ENCODE data around the gene PHF5A. TPM values are rescaled to one million over a fixed set of nuclear protein-coding genes. Genes with fewer than 3 reads are reported as not detected.

Gene PHF5A
- total and polyA plus RNA-seq, 2 donors from 2014 or later = 34.0 to 42.2 TPM

DNA sequence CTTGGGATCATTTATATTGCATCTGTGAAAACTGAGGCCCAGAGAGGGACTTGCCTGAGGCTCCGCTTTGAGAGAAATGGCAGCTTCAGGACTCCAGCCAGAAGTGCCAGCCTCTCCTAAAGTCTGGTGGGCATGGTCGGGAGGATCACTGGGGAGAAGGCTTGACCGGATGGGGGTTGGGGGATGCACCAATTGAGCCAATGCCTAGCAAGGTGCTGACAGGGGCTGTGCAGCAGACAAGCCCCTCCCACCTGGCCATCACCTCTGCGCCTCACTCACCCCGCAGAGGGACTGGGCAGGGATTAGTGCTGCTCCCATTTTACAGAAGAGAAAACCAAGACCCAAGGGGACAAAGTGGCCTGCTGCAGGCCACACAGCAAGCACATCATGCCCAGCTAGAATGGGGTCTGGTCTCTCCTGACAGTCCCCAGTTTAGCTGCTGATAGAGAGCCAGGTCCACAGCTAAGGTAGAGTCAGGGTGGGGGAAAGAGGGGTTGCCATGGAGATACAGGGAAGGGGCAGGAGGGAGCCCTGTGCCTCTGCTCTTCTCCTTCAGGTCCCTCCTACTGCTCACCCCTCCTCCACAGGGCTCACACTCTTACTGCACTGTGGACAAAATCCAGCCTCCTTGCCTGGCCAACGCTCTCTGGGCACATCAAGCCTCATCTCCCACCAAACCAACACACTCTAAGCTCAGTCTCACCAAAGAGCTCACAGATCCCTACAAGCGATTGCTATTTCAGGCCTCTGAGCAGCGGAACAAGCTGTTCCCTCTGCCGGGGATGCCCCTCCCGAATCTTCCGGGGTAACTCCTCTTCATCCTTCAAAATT, 57.3 kb downstream of the PHF5A start:
- H3K4me3 ChIP-seq (ENCODE audit: low read length in 3 of 3) = no peak overlapping the region
- peak overlapping the region in 1 of 3 donors; percentile 29 for H3K9ac ChIP-seq (ENCODE audit: low read length in 3 of 3)
- peak overlapping the region; percentile 56 to 57 for H3K27ac ChIP-seq (ENCODE audit: low read depth in 2 of 2, low read length in 2 of 2)
- TF ChIP-seq, protein P1, sequence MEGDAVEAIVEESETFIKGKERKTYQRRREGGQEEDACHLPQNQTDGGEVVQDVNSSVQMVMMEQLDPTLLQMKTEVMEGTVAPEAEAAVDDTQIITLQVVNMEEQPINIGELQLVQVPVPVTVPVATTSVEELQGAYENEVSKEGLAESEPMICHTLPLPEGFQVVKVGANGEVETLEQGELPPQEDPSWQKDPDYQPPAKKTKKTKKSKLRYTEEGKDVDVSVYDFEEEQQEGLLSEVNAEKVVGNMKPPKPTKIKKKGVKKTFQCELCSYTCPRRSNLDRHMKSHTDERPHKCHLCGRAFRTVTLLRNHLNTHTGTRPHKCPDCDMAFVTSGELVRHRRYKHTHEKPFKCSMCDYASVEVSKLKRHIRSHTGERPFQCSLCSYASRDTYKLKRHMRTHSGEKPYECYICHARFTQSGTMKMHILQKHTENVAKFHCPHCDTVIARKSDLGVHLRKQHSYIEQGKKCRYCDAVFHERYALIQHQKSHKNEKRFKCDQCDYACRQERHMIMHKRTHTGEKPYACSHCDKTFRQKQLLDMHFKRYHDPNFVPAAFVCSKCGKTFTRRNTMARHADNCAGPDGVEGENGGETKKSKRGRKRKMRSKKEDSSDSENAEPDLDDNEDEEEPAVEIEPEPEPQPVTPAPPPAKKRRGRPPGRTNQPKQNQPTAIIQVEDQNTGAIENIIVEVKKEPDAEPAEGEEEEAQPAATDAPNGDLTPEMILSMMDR (IDR thresholded peaks at IDR 0.05; ENCODE audit: borderline replicate concordance, extremely low read depth, insufficient read depth) = no peak
- intact Hi-C loops (cut with DNase I) = no loop called here
- no peaks in the 10 kb centered on the region for H3K9me3 ChIP-seq (ENCODE audit: control insufficient read depth in 2 of 3, insufficient read depth in 1 of 3, low read length in 3 of 3)
- H3K27me3 ChIP-seq (ENCODE audit: control insufficient read depth, insufficient read depth, low read length) = no peaks in the 10 kb centered on the region
- DNase-seq = no peak
- peaks cover 0 to 27% (median 20%) of the 10 kb centered on the region in 3 donors for H3K4me1 ChIP-seq (ENCODE audit: control insufficient read depth in 2 of 3, insufficient read depth in 2 of 3, low read depth in 1 of 3, low read length in 3 of 3)
- no peak for FAIRE-seq
- no peaks in the 10 kb centered on the region for H3K36me3 ChIP-seq (ENCODE audit: control insufficient read depth in 2 of 3, insufficient read depth in 3 of 3, low read length in 3 of 3)

DNA sequence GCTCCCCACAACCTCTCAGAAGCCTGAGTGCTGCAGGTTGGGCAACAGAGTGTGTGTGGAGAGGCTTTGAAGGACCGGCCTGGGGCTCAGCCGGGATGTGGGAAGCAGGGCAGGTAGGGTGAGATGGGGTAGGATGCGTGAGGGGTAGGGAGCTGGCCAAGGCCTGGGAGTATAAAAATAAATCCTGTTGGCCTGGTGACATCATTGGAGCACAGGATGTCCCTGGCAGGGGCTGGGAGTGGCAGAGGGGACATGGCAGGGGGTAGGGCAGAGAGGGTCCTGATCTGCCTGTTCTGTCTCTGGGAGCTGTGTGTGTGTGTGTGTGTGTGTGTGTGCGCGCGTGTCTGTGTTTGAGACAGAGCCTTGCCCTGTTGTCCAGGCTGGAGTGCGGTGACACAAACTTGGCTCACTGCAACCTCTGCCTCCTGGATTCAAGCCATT, 58.2 kb downstream of the PHF5A start:
- Histone ChIP-seq H3K27ac (ENCODE audit: low read depth in 2 of 2, low read length in 2 of 2) (peak overlapping the region; percentile 41 to 47), H3K4me1 (ENCODE audit: control insufficient read depth in 2 of 3, insufficient read depth in 2 of 3, low read depth in 1 of 3, low read length in 3 of 3) (peaks cover 0 to 23% (median 15%) of the 10 kb centered on the region in 3 donors), H3K4me3 (ENCODE audit: low read length in 3 of 3) (no peak overlapping the region), H3K9ac (ENCODE audit: low read length in 3 of 3) (no peak overlapping the region), H3K9me3 (ENCODE audit: control insufficient read depth in 2 of 3, insufficient read depth in 1 of 3, low read length in 3 of 3) (no peaks in the 10 kb centered on the region), H3K36me3 (ENCODE audit: control insufficient read depth in 2 of 3, insufficient read depth in 3 of 3, low read length in 3 of 3) (no peaks in the 10 kb centered on the region), H3K27me3 (ENCODE audit: control insufficient read depth, insufficient read depth, low read length) (no peaks in the 10 kb centered on the region)
- FAIRE-seq (no peak), DNase-seq (no peak)
- TF ChIP-seq, protein P1 (IDR thresholded peaks at IDR 0.05; ENCODE audit: borderline replicate concordance, extremely low read depth, insufficient read depth) = no peak
- intact Hi-C loops (cut with DNase I) = no loop called here

Other genes starting within 250 kb of the PHF5A start
- 2.7 TPM for gene CHADL, start 227.8 kb downstream of the PHF5A start, total RNA-seq
- 4.8 TPM for gene CHADL, start 227.8 kb downstream of the PHF5A start, polyA plus RNA-seq (ENCODE audit: insufficient read depth, low read depth, low replicate concordance)
- gene RANGAP1, start 182.5 kb downstream of the PHF5A start, total RNA-seq = 38.8 TPM
- 40.8 TPM for gene RANGAP1, start 182.5 kb downstream of the PHF5A start, polyA plus RNA-seq (ENCODE audit: insufficient read depth, low read depth, low replicate concordance)
- 68.6 TPM for gene ZC3H7B, start 167.2 kb downstream of the PHF5A start, total RNA-seq
- gene ZC3H7B, start 167.2 kb downstream of the PHF5A start, polyA plus RNA-seq (ENCODE audit: insufficient read depth, low read depth, low replicate concordance) = 28.3 TPM
- 34.9 TPM for gene TEF, start 86.8 kb downstream of the PHF5A start, total RNA-seq
- gene TEF, start 86.8 kb downstream of the PHF5A start, polyA plus RNA-seq (ENCODE audit: insufficient read depth, low read depth, low replicate concordance) = 19.4 TPM
- gene TOB2, start 21.9 kb downstream of the PHF5A start, total RNA-seq = 54.3 TPM
- gene TOB2, start 21.9 kb downstream of the PHF5A start, polyA plus RNA-seq (ENCODE audit: insufficient read depth, low read depth, low replicate concordance) = 20.8 TPM
- gene ACO2, start 425 bp upstream of the PHF5A start, total RNA-seq = 119 TPM
- gene ACO2, start 425 bp upstream of the PHF5A start, polyA plus RNA-seq (ENCODE audit: insufficient read depth, low read depth, low replicate concordance) = 262 TPM
- gene POLR3H, start 75.8 kb upstream of the PHF5A start, total RNA-seq = 39.4 TPM
- 37.4 TPM for gene POLR3H, start 75.8 kb upstream of the PHF5A start, polyA plus RNA-seq (ENCODE audit: insufficient read depth, low read depth, low replicate concordance)
- gene CSDC2, start 92.3 kb upstream of the PHF5A start, total RNA-seq = 7.8 TPM
- gene CSDC2, start 92.3 kb upstream of the PHF5A start, polyA plus RNA-seq (ENCODE audit: insufficient read depth, low read depth, low replicate concordance) = 47.1 TPM
- gene PMM1, start 121.1 kb upstream of the PHF5A start, total RNA-seq = 36.4 TPM
- gene PMM1, start 121.1 kb upstream of the PHF5A start, polyA plus RNA-seq (ENCODE audit: insufficient read depth, low read depth, low replicate concordance) = 127 TPM
- 29.1 TPM for gene DESI1, start 152.4 kb upstream of the PHF5A start, total RNA-seq
- 28.6 TPM for gene DESI1, start 152.4 kb upstream of the PHF5A start, polyA plus RNA-seq (ENCODE audit: insufficient read depth, low read depth, low replicate concordance)
- gene XRCC6, start 152.6 kb upstream of the PHF5A start, total RNA-seq = 183 TPM
- gene XRCC6, start 152.6 kb upstream of the PHF5A start, polyA plus RNA-seq (ENCODE audit: insufficient read depth, low read depth, low replicate concordance) = 168 TPM
- 132 TPM for gene SNU13, start 220.2 kb upstream of the PHF5A start, total RNA-seq
- gene SNU13, start 220.2 kb upstream of the PHF5A start, polyA plus RNA-seq (ENCODE audit: insufficient read depth, low read depth, low replicate concordance) = 217 TPM
- 14.6 TPM for gene MEI1, start 230.8 kb upstream of the PHF5A start, total RNA-seq
- 2.4 TPM for gene MEI1, start 230.8 kb upstream of the PHF5A start, polyA plus RNA-seq (ENCODE audit: insufficient read depth, low read depth, low replicate concordance)

Measured in kidney (tissue), 14 donors.